GM19043 (cell line): ENCODE measurements around the gene SCARF1.

Source experiments
- ATAC-seq: cut with Tn5 transposase; IDR thresholded peaks from one replicate; pipeline ENCODE4 v1.9.1; 2021; ENCODE audit warnings: low read depth; ENCODE audit not compliant: unreplicated experiment

Gene SCARF1

DNA sequence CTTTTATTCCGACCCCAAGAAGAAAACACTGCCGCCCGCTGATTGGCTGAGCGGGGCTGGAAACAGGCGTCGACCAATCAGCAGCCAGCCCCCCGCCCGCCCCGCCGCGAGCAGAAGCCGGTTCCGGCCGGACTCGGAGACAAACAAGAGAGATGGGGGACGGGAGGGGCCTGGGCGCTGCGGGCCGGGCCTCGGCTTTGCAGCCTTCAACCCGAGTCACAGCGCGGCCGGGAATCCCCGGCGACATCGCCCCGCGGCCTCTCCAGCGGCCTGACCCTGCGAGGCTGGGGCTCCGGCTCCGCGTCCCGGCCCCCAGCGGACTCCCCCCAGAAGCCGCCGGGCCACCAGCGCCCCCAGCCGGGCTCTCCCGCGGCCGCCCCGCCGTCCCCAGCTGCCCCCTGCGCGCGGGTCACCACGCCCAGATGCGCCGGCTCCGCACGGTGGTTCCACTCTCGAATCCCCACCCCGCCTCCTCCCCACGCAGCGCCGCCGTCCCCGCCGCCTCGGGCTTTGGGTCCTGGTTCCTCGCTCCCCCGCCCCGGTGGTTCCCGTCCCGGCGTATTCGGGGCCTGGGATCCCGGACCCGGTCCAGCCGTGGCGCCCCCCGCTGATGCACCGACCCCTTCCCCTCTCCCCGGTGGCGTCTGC, 16.6 kb downstream of the SCARF1 start:
- peak; percentile 45 for ATAC-seq

DNA sequence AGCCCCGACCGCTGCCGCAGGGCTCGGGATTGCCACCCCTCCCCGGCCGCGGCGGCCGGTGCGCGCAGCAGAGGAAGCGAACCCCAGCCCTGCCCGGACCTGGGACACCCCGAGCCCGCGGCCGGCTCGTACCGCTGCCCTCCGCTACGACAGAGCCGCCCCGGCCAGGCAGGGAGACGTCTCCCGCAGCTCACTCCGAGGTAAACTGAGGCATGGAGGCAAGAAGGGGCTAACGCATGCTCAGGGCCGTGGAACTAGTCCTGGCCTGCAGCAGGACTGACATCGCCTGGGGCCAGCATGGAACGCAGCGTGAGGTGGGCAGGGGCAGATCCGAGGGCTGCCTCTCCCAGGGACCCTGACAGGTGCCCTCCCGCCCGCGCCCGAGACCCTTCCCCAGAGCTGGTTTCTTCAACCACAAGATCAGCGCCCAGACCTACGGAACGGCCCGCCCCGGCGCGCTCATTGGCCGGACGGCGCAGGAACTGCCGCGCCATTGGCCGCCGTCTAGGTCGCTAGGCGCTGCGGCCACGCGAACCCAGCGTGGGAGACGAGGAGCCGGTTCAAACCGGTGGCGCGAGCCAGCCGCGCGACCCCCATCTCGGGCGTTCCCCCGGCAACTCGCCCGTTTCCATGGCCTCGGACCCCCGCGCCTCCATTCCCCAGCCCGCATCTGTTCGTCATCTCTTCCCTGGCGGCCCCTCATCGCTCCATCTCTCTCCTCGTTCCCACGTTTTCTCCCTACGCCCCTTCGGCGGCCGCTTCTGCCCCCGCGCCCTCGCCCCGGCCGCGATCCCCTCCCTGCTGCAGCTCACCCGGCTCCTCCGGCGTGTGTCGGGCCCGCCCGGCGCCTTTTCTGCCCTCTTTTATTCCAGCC, 17.3 kb downstream of the SCARF1 start, which contains the start of gene SLC43A2:
SLC43A2 (minus strand) TSS at position 853 of the 874 bp plus-strand sequence. CDS start 960 bp downstream, outside the sequence.
- peak; percentile 48 for ATAC-seq

DNA sequence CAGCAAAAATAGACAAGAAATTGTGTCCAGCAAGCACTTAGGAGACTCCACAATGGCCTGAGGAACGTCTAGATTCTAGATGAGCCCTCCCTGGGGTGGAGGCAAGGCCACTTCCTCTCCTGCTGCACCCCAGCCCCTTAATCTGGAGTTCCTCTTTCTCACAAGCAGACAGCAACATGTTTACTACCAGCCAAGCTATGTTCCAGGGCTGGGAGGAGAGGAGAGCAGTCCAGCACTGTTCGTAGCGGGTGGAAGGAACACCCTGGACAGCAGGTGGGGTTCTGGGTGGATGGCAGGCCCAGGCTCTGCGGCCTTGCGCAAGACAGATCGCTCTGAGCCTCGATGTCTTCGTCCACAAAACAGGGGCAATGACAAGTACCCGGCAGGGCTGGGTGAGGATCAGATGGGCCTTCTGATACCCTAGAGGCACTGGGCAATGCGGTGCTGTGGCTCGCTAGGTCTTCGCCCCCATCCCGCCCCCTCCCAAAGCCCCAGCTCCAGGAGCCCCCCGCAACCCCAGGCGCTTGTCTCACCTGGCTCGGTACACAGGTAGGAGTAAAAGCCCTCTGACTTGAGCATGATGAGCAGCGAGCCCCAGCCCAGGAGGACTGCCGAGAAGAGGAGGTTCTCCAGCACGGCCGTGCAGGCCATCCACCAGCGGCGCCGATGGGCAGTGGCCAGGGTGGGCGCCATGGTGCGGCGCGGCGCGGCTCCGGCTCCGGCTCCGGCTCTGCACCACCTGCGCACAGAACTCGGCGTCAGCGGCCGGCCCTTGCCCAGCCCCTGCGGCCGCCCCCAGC, 18.1 kb downstream of the SCARF1 start:
- no peak for ATAC-seq

DNA sequence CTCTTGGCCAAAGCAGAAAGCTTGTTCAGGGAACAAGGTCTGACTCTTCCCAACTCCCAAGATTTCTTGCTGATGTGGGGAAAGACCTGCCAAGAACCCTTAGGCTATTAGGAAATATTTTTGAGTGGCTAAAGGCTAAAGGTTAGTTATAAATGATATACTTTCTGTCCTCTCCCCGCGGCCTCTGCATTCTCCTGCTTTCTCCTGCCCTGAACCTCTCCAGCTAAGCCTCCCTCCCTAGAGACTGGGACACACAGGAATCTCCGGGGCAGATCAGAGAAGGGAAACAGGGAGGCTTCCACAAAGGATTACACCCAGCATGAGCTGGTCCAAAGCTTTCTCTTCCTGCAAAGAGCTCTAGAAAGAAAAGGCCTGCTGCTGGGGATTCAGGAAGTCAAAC, 19.2 kb downstream of the SCARF1 start:
- no peak for ATAC-seq

DNA sequence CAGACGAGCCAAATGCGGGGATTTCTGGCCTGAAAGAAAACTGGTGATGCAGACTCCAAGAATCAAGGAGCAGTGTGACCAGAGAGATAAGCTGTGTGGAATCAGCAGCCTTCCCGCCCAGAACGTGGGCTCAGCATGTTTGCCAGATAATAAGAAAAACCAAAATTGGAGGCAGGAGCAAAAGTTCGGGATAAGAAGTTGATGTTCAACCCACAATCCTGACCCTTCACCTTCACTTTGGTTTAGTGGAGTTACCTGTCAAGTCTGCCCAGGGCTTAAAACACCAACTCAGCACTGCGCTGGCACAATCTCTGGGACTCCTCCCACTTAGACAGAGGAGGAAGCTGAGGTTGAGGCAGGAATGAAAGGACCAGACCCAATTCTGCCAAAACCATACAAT, 20.0 kb downstream of the SCARF1 start:
- no peak for ATAC-seq

DNA sequence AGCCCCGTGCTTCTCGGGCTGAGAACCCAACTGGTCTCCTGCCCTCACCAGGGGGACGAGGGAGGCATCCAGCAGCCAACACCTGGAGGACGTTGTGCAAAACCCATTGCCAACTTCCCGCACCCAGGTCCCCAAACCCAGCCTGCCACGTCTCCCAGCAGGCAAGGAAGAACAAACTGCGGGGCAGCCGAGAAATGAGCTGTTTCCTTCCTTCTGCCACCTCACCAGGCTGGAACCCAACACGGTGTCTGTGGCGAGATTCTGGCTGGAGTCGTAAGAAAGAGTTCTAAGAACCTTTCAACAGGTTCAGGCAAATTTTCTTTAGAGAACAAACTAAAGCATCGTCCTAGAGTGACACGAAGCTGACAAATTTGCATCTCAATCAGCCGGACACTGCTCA, 20.5 kb downstream of the SCARF1 start:
- no peak for ATAC-seq

DNA sequence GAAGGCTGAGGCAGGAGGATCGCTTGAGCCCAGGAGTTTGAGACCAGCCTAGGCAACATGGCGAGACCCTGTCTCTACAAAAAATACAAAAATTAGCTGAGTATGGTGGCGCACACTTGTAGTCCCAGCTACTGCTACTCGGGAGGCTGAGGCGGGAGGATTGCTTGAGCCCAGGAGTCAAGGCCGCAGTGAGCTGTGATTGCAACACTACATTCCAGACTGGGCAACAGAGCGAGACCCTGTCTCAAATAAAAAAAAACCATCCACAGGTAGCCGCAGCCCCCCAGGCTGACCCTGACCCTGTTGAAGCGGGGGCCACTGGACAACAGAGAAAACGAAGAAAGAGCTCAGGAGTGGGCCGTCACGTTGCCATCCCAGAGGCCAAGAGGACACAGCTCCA, 20.9 kb downstream of the SCARF1 start:
- no peak for ATAC-seq

DNA sequence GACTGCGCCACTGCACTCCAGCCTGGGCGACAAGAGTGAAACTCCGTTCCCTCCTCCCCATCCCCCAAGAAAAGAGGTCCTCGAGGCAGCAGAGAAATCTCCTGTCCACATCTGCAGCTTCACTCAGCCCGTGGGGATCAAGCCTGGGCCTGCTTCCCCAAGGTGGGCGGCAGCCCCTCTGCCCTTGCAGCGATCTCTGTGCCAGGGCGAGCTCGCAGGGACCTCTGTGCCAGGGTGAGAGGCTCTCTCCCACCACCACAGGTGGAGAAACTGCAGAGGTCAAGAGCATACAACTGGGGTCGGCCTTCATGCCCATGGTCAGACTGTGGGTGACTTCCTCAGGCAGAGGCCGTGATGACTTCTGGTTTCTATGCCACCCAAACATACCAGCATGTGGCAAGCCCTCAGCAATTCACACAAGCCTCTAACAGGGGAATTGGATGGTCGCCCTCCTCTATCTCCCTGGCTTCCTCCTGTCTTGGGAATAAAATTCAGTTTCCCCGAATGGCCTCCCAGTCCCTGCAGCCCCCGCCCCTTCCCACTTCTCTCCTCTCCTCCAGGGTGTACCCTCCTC, 22.4 kb downstream of the SCARF1 start:
- no peak for ATAC-seq

DNA sequence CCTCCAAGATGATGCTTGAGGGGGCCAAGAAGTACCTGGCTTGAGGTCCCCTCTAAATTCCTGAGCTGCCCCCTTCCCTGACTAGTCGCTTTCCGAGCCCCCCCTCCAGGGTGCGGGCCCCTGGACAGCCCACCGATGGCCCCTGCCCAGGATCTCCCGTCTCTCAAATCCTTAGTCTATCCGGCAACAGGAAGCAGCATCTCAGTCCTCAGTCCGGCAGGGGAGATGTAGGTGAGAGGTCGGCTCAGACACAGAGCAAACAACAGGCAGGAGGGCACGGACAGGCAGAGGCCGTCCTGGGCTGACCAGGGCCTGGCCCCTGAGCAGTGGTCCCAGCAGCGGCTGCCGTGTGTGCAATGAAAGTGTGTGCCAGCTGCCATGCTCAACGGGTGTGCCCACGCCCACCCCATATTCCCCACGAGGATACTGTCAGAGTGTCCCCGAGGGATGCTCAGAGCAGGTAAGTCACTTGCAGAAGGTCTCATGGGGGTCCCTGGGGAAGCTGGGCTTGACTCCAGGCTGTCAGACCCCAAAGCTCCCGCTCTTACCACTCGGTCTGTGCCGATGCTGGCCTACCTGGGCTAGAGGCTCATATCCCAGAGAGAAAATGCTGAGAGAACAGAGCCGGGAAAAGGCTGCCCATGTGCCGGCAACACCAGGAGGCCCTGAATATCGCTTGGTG, 24.1 kb downstream of the SCARF1 start:
- ATAC-seq = no peak

DNA sequence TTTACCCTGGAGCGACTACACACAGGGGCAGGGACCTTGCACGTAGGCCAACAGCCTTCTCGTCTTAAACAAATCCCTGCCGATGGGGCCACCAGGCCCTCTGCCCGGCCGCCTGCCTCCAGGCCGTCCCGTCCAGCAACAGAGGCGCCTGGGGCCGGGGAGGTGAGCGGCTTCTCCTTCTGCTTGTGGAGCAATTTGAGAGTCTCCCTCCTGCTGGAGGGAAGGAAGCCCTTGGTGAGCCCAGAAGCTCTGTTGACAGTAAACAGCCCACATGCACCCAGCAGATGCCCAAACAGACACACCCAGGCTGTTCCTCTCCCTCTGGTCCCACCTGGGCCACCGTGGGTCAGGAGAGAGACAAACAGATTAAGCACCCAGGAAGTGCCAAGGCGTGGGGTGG, 25.0 kb downstream of the SCARF1 start:
- no peak for ATAC-seq

DNA sequence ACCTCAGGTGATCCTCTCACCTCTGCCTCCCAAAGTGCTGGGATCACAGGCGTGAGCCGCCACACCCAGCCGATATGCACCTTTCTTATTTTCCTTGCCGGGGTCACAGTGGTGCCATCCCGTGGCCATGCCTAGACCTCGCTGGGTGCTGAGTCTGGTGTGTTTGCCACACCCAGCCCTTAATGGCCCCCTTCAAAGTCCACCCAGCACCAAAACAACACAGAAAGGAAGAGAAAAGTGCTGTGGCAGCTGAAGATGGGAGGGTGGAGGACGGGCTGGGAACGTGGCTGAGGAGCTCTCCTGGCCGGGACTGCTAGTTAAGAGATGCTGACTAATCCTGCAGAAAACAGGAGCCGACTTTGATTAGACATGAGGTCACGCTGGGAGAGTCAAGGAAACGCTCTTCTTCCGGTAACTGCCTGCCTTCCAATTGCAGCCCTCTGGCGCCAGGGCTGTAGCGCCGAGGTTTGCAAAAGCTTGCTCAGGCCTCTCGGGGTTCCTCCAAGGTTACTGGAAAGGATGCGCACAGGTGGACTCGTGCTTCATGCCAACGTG, 27.8 kb downstream of the SCARF1 start:
- no peak for ATAC-seq

DNA sequence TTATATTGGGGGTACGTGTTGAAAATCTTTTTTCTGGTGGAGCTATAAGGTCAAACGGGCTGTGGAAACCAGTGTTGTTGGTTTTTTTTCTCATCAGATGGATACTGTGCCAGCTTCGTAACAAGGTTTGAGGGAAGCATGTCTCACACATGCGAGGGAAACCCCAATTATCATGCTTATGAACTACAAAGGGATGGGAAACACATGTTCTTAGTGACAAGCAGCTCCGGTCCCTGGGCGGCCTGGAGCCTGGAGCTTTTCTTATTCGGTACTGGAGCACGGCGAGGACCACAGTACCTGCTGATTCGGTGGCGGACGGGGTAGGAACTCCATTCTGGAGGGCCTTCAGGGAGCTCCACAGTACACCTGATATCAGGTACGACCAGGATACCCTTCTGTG, 29.4 kb downstream of the SCARF1 start:
- no peak for ATAC-seq

DNA sequence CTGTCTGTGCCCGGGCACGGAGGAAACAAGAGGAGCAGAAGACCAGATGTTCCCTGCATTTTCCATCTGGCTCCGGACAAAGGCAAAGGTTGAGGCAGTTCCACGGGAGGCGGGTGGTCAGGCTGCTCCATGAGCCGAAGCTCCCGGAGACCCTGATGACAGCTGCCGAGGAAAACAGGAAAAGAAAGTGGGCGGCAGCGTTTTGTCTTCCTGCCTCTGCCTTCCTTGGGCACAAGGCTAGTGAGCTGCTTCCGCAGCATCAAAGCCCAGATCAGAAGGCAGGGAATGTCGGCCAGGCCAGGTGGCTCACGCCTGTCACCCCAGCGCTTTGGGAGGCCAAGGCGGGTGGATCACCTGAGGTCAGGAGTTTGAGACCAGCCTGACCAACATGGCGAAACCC, 33.1 kb downstream of the SCARF1 start:
- no peak for ATAC-seq

DNA sequence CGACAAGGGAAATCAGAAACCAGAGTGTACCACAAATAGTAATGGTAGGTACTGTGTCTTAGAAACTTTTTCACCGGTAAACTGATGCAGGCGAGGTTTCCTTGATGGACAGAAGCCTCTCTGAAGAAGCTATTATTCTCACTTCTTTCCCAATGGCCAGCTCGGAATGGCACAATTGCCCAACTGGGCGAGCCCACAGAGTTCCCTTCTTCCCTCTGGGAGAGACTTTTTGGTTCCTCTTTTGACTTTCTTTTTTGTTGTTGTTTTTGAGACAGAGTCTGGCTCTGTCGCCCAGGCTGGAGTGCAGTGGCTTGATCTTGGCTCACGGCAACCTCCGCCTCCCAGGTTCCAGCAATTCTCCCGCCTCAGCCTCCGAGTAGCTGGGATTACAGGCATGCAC, 33.8 kb downstream of the SCARF1 start:
- ATAC-seq = no peak

DNA sequence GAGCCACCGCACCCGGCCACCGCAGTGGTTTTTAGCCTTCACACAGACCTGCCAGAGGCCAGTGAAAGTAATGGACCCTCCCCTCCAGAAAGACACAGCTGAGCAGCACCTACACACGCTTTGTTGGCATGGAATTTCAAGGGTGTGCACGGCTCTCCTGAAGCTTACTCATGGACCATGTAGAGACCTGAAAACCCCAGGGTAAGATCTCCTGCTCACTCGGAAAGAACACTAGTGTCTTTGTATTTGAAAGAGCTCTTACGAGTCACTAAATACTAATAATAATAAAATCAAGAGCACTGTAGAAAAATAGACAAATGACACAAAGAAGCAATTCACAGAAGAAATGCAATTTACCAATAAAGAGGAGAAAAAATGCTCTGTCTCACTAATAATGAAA, 36.9 kb downstream of the SCARF1 start:
- no peak for ATAC-seq

DNA sequence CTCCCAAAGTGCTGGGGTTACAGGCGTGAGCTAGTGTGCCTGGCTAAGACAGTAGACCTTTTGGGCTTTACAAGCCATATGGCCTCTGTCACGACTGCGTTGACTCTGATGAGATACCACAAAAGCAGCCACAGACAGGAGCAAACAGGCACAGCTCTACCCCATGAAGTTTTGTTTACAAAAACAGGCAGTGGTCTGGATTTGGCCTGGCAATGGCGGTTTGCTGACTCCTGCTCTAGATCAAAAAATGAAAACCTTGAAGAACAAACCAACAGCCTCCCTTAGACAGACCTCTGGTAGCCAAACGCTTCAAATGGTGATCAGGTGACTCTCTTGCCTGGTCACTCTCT, 37.6 kb downstream of the SCARF1 start:
- ATAC-seq = no peak

DNA sequence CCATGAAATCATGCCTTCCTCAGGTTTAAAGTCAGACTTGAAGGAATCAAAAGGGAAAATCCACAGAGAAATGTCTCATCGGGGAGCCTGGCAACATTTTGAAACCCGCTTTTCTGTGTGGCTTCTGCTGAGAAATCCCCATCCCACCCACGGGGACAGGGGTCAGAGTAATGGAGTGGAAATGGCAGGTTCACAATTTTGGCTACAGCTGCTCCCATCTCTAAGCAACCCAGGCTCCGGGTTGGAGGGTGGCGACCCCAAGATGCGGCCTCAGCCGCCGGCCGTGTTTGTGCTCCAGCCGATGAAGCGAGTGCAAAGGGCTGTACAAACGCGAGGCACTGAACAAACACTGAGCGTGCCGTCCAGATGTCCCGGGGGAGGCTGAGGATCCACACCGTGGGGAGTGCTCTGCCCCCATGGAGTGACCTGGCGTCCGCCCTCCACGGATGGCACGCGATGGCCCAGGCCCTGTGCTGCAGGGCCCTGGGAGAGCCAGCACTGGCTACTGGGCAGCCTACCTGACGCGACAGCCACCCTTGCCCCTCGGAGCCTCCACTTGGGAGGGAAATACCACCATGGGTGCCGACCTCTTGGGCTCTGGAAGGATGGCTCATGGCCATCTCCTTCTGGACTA, 39.1 kb downstream of the SCARF1 start:
- no peak for ATAC-seq

DNA sequence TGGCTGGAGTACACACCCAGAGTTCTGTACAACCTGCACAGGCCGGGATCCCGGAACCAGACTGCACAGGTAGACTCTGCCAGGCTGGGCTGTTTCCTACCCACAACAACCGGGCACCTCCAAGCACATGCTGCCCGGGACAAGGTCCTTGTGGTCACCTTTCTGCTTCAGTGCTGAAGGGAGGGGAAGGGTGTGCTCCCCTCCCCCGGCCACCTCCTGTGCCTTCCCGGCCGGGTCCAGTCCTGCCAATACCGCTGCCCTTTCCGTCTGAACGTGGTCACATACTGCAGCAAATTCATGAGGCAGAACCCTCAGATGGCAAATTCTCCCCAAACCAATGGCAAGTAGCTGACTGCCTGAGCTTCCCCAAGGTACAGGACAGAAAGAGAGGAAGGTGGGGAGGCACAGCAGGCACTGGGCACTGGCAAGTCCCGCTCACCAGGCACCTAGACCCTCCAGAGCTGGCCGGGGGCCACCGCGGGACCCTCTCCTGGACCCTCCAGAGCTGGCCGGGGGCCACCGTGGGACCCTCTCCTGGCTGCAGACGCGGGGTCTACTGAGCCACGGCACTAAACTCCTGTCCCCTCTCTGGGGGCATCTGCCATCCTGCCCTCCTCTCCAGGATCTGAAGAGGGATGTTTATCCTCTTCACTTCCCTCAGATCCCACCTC, 39.7 kb downstream of the SCARF1 start:
- ATAC-seq = no peak
